Heart right ventricle (tissue), 16 donors: ENCODE data around the gene CORO2B. TPM values are rescaled to one million over a fixed set of nuclear protein-coding genes. Genes with fewer than 3 reads are reported as not detected.
A peak's percentile ranks its signal among the peaks of the same experiment; 100 is the strongest.

ENCODE experiments used
- ATAC-seq, 8 donors: fragments of 200-7000 bp; cut with Tn5 transposase; one replicate each; pipeline ENCODE4 v1.9.1; 2020; ENCODE audit warnings: mild to moderate bottlenecking in 8 of 8, moderate library complexity in 8 of 8, moderate number of reproducible peaks in 1 of 8
- DNase-seq, 2 donors: peaks; one replicate each; pipeline ENCODE4 v3.0.0-alpha.2; 2020
- H3K27ac ChIP-seq, 10 donors: fragments of 200-600 bp; sonication (generic) in 2 of 10; one replicate each; pipeline versions ENCODE4 v1.5.0 to v1.8.0; 2020 to 2022; ENCODE audit warnings: mild to moderate bottlenecking in 3 of 10
- H3K27me3 ChIP-seq, 7 donors: fragments of 200-600 bp; one replicate each; pipeline ENCODE4 v1.8.0; 2021 to 2022; ENCODE audit warnings: mild to moderate bottlenecking in 2 of 7
- H3K36me3 ChIP-seq, 9 donors: fragments of 200-600 bp; sonication (generic) in 1 of 9; one replicate each; pipeline versions ENCODE4 v1.5.0 to v1.8.0; 2020 to 2022; ENCODE audit warnings: mild to moderate bottlenecking in 2 of 9
- H3K4me1 ChIP-seq, 9 donors: fragments of 200-600 bp; sonication (generic) in 1 of 9; one replicate each; pipeline versions ENCODE4 v1.5.0 to v1.8.0; 2020 to 2022; ENCODE audit warnings: mild to moderate bottlenecking in 4 of 9
- H3K4me3 ChIP-seq, 10 donors: fragments of 200-600 bp; sonication (generic) in 2 of 10; one replicate each; pipeline versions ENCODE4 v1.5.0 to v1.8.0; 2020 to 2022; ENCODE audit warnings: mild to moderate bottlenecking in 7 of 10, moderate library complexity in 2 of 10
- H3K9me3 ChIP-seq, 11 donors: fragments of 200-600 bp in 10 of 11; sonication (generic) in 2 of 11; one replicate each; pipeline versions ENCODE4 v1.5.0 to v1.8.0; 2013 to 2022; ENCODE audit warnings: mild to moderate bottlenecking in 2 of 11, control low read depth in 1 of 11, moderate library complexity in 1 of 11
- CTCF ChIP-seq, 9 donors: fragments of 200-600 bp; sonication (generic) in 2 of 9; IDR thresholded peaks; one replicate each; pipeline versions ENCODE4 v1.5.0 to v1.8.0; 2021 to 2022; ENCODE audit warnings: antibody characterized with exemption in 9 of 9, mild to moderate bottlenecking in 5 of 9, moderate library complexity in 1 of 9
- WGBS, 2 donors: extraction: QIAGEN DNeasy Blood & Tissue Kit; methylation state at CpG; one replicate each; pipeline ENCODE4 v1.1.7; 2013; ENCODE audit warnings: inconsistent platforms in 1 of 2; 5-methylcytosine and 5-hydroxymethylcytosine counted together
- intact Hi-C, 10 donors: fragments of 100-400 bp; cut with DNase I; formaldehyde crosslinking; loops; one replicate each; pipeline versions ENCODE4 v1.11.1 to v1.14.2; 2022
- polyA plus RNA-seq, 2 donors: library from polyadenylated mRNA; stranded (reverse); fragments of 200-250 nt; gene quantifications; one replicate each; pipeline ENCODE4 v1.2.3, GENCODE V29; 2013
- total RNA-seq, 10 donors: library from RNA; stranded (reverse); fragmentation: NEBNext Ultra II Directional in 3 of 10; extraction: Animal tissue kit (Norgen Biotek cat#: 25700) in 3 of 10; gene quantifications; one replicate each; pipeline versions ENCODE4 v1.2.1 to v1.2.4, GENCODE V29; 2021 to 2023
- donor health status: Arrhythmogenic right ventricular cardiomyopathy.
- donor health status: ischemic (EF 13 %, LVEDD 7.1; RV severe dilation, severe dysfunction).
- donor health status: healthy with polysubstance abuse.
- donor health status: DM: no; HTN: yes; CAD: no.
- donor health status: DM: no; HTN: no; CAD: no.
- donor health status: ischemic (EF 25% LVEDD 6.9; RV normal size, moderate dysfunction).
- donor health status: ischemic (EF 25% LVEDD 5.7; RV mildly dilated, moderate dysfunction).
- donor health status: healthy.
- donor health status: DM: yes; HTN: yes; CAD: no.
- donor health status: Ischemic cardiomyopathy.
- donor health status: ischemic (EF 35%, LVEDD 5.7; RV mildly dilated, moderate dysfunction).
- donor health status: nonischemic (EF 11% LVEDD 7.7; RV severe dilation, severe dysfunction).
- donor health status: DM: yes; HTN: yes; CAD: no.
- donor health status: PGD.
- donor health status: ischemic (EF 29% LVEDD 5.4; RV normal size, mild dysfunction).
- donor health status: nonischemic (EF 23%, LVEDD 6.1; RV moderate dilation, normal function).

CORO2B gene
- total and polyA plus RNA-seq, 12 donors = 2.6 to 8.1 (median 4.5) TPM

- intact Hi-C loops = no loop called here
- Histone ChIP-seq H3K4me1 (peaks cover 4 to 79% (median 48%) of the 10 kb centered on the region in 9 donors), H3K4me3 (no peak overlapping the region), H3K9me3 (no peaks in the 10 kb centered on the region), H3K27ac (peak overlapping the region in 2 of 10 donors; percentile 13 to 15), H3K27me3 (no peaks in the 10 kb centered on the region), H3K36me3 (no peaks in the 10 kb centered on the region)
- ATAC-seq (no peak), DNase-seq (no peak)
- TF ChIP-seq CTCF (IDR thresholded peaks at IDR 0.05) = no peak
- 40 to 68% methylated on average over 2 of the region's 2 CpGs for WGBS, 2 donors
Observed at GRCh38 chr15:68617001-68617400, 38.2 kb downstream of the CORO2B start.

- Histone ChIP-seq H3K4me3 (no peak overlapping the region), H3K27me3 (no peaks in the 10 kb centered on the region), H3K27ac (peak overlapping the region in 4 of 10 donors; percentile 13 to 42 (median 26)), H3K9me3 (no peaks in the 10 kb centered on the region), H3K36me3 (no peaks in the 10 kb centered on the region), H3K4me1 (peaks cover 4 to 84% (median 50%) of the 10 kb centered on the region in 9 donors)
- ATAC-seq (no peak), DNase-seq (no peak)
- intact Hi-C loops = no loop called here
- WGBS, 2 donors = 97 to 100% methylated on average over 1 of the region's 1 CpG
- TF ChIP-seq CTCF (IDR thresholded peaks at IDR 0.05) = no peak
Observed at GRCh38 chr15:68617777-68618176, 39.0 kb downstream of the CORO2B start.

GRCh38 chr15:68618394-68618793 is 39.6 kb downstream of the CORO2B start:
- no peaks in the 10 kb centered on the region for H3K27me3 ChIP-seq
- TF ChIP-seq CTCF (IDR thresholded peaks at IDR 0.05) = no peak
- no peak for DNase-seq
- intact Hi-C loops = no loop called here
- no peak for ATAC-seq
- no peaks in the 10 kb centered on the region for H3K36me3 ChIP-seq
- H3K4me1 ChIP-seq = peaks cover 4 to 85% (median 47%) of the 10 kb centered on the region in 9 donors
- no peaks in the 10 kb centered on the region for H3K9me3 ChIP-seq
- H3K4me3 ChIP-seq = no peak overlapping the region
- peak overlapping the region in 8 of 10 donors; percentile 0 to 54 (median 26) for H3K27ac ChIP-seq
- WGBS, 2 donors = 55 to 62% methylated on average over 4 of the region's 4 CpGs

GRCh38 chr15:68618908-68619698 is 40.3 kb downstream of the CORO2B start:
- WGBS, 2 donors = 72 to 79% methylated on average over 4 of the region's 4 CpGs
- no peaks in the 10 kb centered on the region for H3K9me3 ChIP-seq
- H3K36me3 ChIP-seq = no peaks in the 10 kb centered on the region
- intact Hi-C loops = no loop called here
- peaks cover 4 to 77% (median 40%) of the 10 kb centered on the region in 9 donors for H3K4me1 ChIP-seq
- ATAC-seq = no peak
- no peaks in the 10 kb centered on the region for H3K27me3 ChIP-seq
- DNase-seq = no peak
- peak overlapping the region in 5 of 10 donors; percentile 0 to 74 (median 24) for H3K27ac ChIP-seq
- TF ChIP-seq CTCF (IDR thresholded peaks at IDR 0.05) = no peak
- no peak overlapping the region for H3K4me3 ChIP-seq
